OCI-M2 (cell line): ENCODE data around the gene GBP1.
"Not testable (repeated sequence)": the region's sequence is repeated elsewhere in the genome, so short reads cannot be mapped to it uniquely, and the experiment has no call there.

Source experiments
- DNase-seq: peaks from one replicate; lab custom pipeline; 2025; ENCODE audit not compliant: unreplicated experiment; lab: John Stamatoyannopoulos, UW

GBP1 gene

GRCh38 chr1:89018318-89018717 is 46.7 kb downstream of the GBP1 start:
- DNase-seq, result not testable (repeated sequence)

- no peak for DNase-seq
These were observed 56.5 kb downstream of the GBP1 start for GRCh38 chr1:89008511-89008910.

GRCh38 chr1:89005286-89006151 is 59.5 kb downstream of the GBP1 start:
- DNase-seq, result no peak
